Measurements from ENCODE around the gene ZBTB8OS.
"Not testable (repeated sequence)": the region's sequence is repeated elsewhere in the genome, so short reads cannot be mapped to it uniquely, and the experiment has no call there.

ZBTB8OS gene

GRCh38 chr1:32681509-32681908, 31.2 kb upstream of the ZBTB8OS start:
- no peaks in the 10 kb centered on the region for H3K4me1 ChIP-seq (ENCODE audit: control insufficient read depth, insufficient read depth, low read length)
- no peaks in the 10 kb centered on the region for H3K27me3 ChIP-seq (ENCODE audit: control insufficient read depth, insufficient read depth, low read length, poor library complexity, severe bottlenecking)
- 91 to 96% methylated on average over 2 of the region's 2 CpGs for WGBS, 2 experiments
- peaks cover 39% of the 10 kb centered on the region for H3K36me3 ChIP-seq (ENCODE audit: control insufficient read depth, insufficient read depth, low read length)
- H3K9me3 ChIP-seq (ENCODE audit: control insufficient read depth, low read length) = no peaks in the 10 kb centered on the region
- H3K4me3 ChIP-seq (ENCODE audit: insufficient read depth, low read depth, low read length) = no peak overlapping the region
- no peak overlapping the region for H3K27ac ChIP-seq (ENCODE audit: insufficient read depth, low read depth, low read length, poor library complexity, severe bottlenecking)

GRCh38 chr1:32680642-32681041, 30.3 kb upstream of the ZBTB8OS start:
- no peaks in the 10 kb centered on the region for H3K27me3 ChIP-seq (ENCODE audit: control insufficient read depth, insufficient read depth, low read length, poor library complexity, severe bottlenecking)
- no peak overlapping the region for H3K27ac ChIP-seq (ENCODE audit: insufficient read depth, low read depth, low read length, poor library complexity, severe bottlenecking)
- H3K4me1 ChIP-seq (ENCODE audit: control insufficient read depth, insufficient read depth, low read length) = no peaks in the 10 kb centered on the region
- no peaks in the 10 kb centered on the region for H3K9me3 ChIP-seq (ENCODE audit: control insufficient read depth, low read length)
- WGBS, 2 experiments = 97 to 98% methylated on average over 1 of the region's 1 CpG
- peaks cover 48% of the 10 kb centered on the region for H3K36me3 ChIP-seq (ENCODE audit: control insufficient read depth, insufficient read depth, low read length)
- no peak overlapping the region for H3K4me3 ChIP-seq (ENCODE audit: insufficient read depth, low read depth, low read length)

- H3K4me3 ChIP-seq (ENCODE audit: insufficient read depth, low read depth, low read length); H3K27me3 ChIP-seq (ENCODE audit: control insufficient read depth, insufficient read depth, low read length, poor library complexity, severe bottlenecking); H3K4me1 ChIP-seq (ENCODE audit: control insufficient read depth, insufficient read depth, low read length); H3K27ac ChIP-seq (ENCODE audit: insufficient read depth, low read depth, low read length, poor library complexity, severe bottlenecking); H3K9me3 ChIP-seq (ENCODE audit: control insufficient read depth, low read length): not testable (repeated sequence)
- H3K36me3 ChIP-seq (ENCODE audit: control insufficient read depth, insufficient read depth, low read length) = peaks cover 49% of the 10 kb centered on the region
- 95 to 97% methylated on average over 2 of the region's 4 CpGs for WGBS, 2 experiments
These were observed 29.6 kb upstream of the ZBTB8OS start for GRCh38 chr1:32679993-32680392.

GRCh38 chr1:32676945-32677344, 26.6 kb upstream of the ZBTB8OS start:
- Histone ChIP-seq H3K27ac (ENCODE audit: insufficient read depth, low read depth, low read length, poor library complexity, severe bottlenecking) (no peak overlapping the region), H3K9me3 (ENCODE audit: control insufficient read depth, low read length) (no peaks in the 10 kb centered on the region), H3K4me3 (ENCODE audit: insufficient read depth, low read depth, low read length) (no peak overlapping the region), H3K36me3 (ENCODE audit: control insufficient read depth, insufficient read depth, low read length) (peaks cover 63% of the 10 kb centered on the region), H3K4me1 (ENCODE audit: control insufficient read depth, insufficient read depth, low read length) (no peaks in the 10 kb centered on the region), H3K27me3 (ENCODE audit: control insufficient read depth, insufficient read depth, low read length, poor library complexity, severe bottlenecking) (no peaks in the 10 kb centered on the region)
- 65 to 66% methylated on average over 3 of the region's 3 CpGs for WGBS, 2 experiments

GRCh38 chr1:32668716-32669115, 18.4 kb upstream of the ZBTB8OS start:
- H3K9me3 ChIP-seq (ENCODE audit: control insufficient read depth, low read length); H3K4me3 ChIP-seq (ENCODE audit: insufficient read depth, low read depth, low read length); H3K4me1 ChIP-seq (ENCODE audit: control insufficient read depth, insufficient read depth, low read length); H3K27ac ChIP-seq (ENCODE audit: insufficient read depth, low read depth, low read length, poor library complexity, severe bottlenecking); H3K27me3 ChIP-seq (ENCODE audit: control insufficient read depth, insufficient read depth, low read length, poor library complexity, severe bottlenecking): not testable (repeated sequence)
- H3K36me3 ChIP-seq (ENCODE audit: control insufficient read depth, insufficient read depth, low read length) = peaks cover 72% of the 10 kb centered on the region
- WGBS, 2 experiments = 96 to 100% methylated on average over 5 of the region's 5 CpGs

- H3K4me3 ChIP-seq (ENCODE audit: insufficient read depth, low read depth, low read length) = no peak overlapping the region
- peaks cover 72% of the 10 kb centered on the region for H3K36me3 ChIP-seq (ENCODE audit: control insufficient read depth, insufficient read depth, low read length)
- 95 to 96% methylated on average over 12 of the region's 12 CpGs for WGBS, 2 experiments
- no peak overlapping the region for H3K27ac ChIP-seq (ENCODE audit: insufficient read depth, low read depth, low read length, poor library complexity, severe bottlenecking)
- H3K27me3 ChIP-seq (ENCODE audit: control insufficient read depth, insufficient read depth, low read length, poor library complexity, severe bottlenecking) = no peaks in the 10 kb centered on the region
- H3K9me3 ChIP-seq (ENCODE audit: control insufficient read depth, low read length) = no peaks in the 10 kb centered on the region
- H3K4me1 ChIP-seq (ENCODE audit: control insufficient read depth, insufficient read depth, low read length) = no peaks in the 10 kb centered on the region
These were observed 16.7 kb upstream of the ZBTB8OS start for GRCh38 chr1:32666901-32667566.

- Histone ChIP-seq H3K27ac (ENCODE audit: insufficient read depth, low read depth, low read length, poor library complexity, severe bottlenecking) (no peak overlapping the region), H3K4me1 (ENCODE audit: control insufficient read depth, insufficient read depth, low read length) (no peaks in the 10 kb centered on the region), H3K4me3 (ENCODE audit: insufficient read depth, low read depth, low read length) (no peak overlapping the region), H3K9me3 (ENCODE audit: control insufficient read depth, low read length) (no peaks in the 10 kb centered on the region), H3K27me3 (ENCODE audit: control insufficient read depth, insufficient read depth, low read length, poor library complexity, severe bottlenecking) (no peaks in the 10 kb centered on the region), H3K36me3 (ENCODE audit: control insufficient read depth, insufficient read depth, low read length) (peaks cover 72% of the 10 kb centered on the region)
- WGBS, 2 experiments = 94 to 100% methylated on average over 1 of the region's 1 CpG
These were observed 15.6 kb upstream of the ZBTB8OS start for GRCh38 chr1:32665915-32666314.

GRCh38 chr1:32659581-32659980, 9.2 kb upstream of the ZBTB8OS start:
- H3K4me1 ChIP-seq (ENCODE audit: control insufficient read depth, insufficient read depth, low read length) = no peaks in the 10 kb centered on the region
- H3K27me3 ChIP-seq (ENCODE audit: control insufficient read depth, insufficient read depth, low read length, poor library complexity, severe bottlenecking) = no peaks in the 10 kb centered on the region
- H3K36me3 ChIP-seq (ENCODE audit: control insufficient read depth, insufficient read depth, low read length) = peaks cover 78% of the 10 kb centered on the region
- H3K4me3 ChIP-seq (ENCODE audit: insufficient read depth, low read depth, low read length) = no peak overlapping the region
- no peak overlapping the region for H3K27ac ChIP-seq (ENCODE audit: insufficient read depth, low read depth, low read length, poor library complexity, severe bottlenecking)
- H3K9me3 ChIP-seq (ENCODE audit: control insufficient read depth, low read length) = no peaks in the 10 kb centered on the region
- 93 to 100% methylated on average over 1 of the region's 1 CpG for WGBS, 2 experiments

GRCh38 chr1:32652244-32652962, 2.1 kb upstream of the ZBTB8OS start:
- WGBS, 2 experiments = 92 to 93% methylated on average over 15 to 16 of the region's 16 CpGs
- no peak overlapping the region for H3K27ac ChIP-seq (ENCODE audit: insufficient read depth, low read depth, low read length, poor library complexity, severe bottlenecking)
- H3K27me3 ChIP-seq (ENCODE audit: control insufficient read depth, insufficient read depth, low read length, poor library complexity, severe bottlenecking) = no peaks in the 10 kb centered on the region
- H3K4me1 ChIP-seq (ENCODE audit: control insufficient read depth, insufficient read depth, low read length) = no peaks in the 10 kb centered on the region
- H3K4me3 ChIP-seq (ENCODE audit: insufficient read depth, low read depth, low read length) = peak overlapping the region; percentile 94
- H3K9me3 ChIP-seq (ENCODE audit: control insufficient read depth, low read length) = no peaks in the 10 kb centered on the region
- H3K36me3 ChIP-seq (ENCODE audit: control insufficient read depth, insufficient read depth, low read length) = peaks cover 29% of the 10 kb centered on the region

GRCh38 chr1:32651461-32652073, 1.2 kb upstream of the ZBTB8OS start:
- WGBS, 2 experiments = 2% methylated on average over 43 of the region's 43 CpGs
- H3K9me3 ChIP-seq (ENCODE audit: control insufficient read depth, low read length) = no peaks in the 10 kb centered on the region
- H3K36me3 ChIP-seq (ENCODE audit: control insufficient read depth, insufficient read depth, low read length) = peaks cover 27% of the 10 kb centered on the region
- no peaks in the 10 kb centered on the region for H3K4me1 ChIP-seq (ENCODE audit: control insufficient read depth, insufficient read depth, low read length)
- no peaks in the 10 kb centered on the region for H3K27me3 ChIP-seq (ENCODE audit: control insufficient read depth, insufficient read depth, low read length, poor library complexity, severe bottlenecking)
- peak overlapping the region; percentile 94 for H3K4me3 ChIP-seq (ENCODE audit: insufficient read depth, low read depth, low read length)
- H3K27ac ChIP-seq (ENCODE audit: insufficient read depth, low read depth, low read length, poor library complexity, severe bottlenecking) = peak overlapping the region; percentile 94

Data from ectodermal cell (in vitro differentiated cells).